ENCODE results near the gene POP7.

POP7 gene

GRCh38 chr7:100678291-100678984 lies 27.5 kb upstream of the POP7 start:
- no peak overlapping the region for H3K4me3 ChIP-seq (ENCODE audit: low read depth, low read length)

GRCh38 chr7:100679129-100679926 lies 26.6 kb upstream of the POP7 start:
- H3K4me3 ChIP-seq (ENCODE audit: low read depth, low read length) = no peak overlapping the region

- H3K4me3 ChIP-seq (ENCODE audit: low read depth, low read length) = no peak overlapping the region
These were observed 25.9 kb upstream of the POP7 start for GRCh38 chr7:100679927-100680575.

GRCh38 chr7:100680576-100681271 lies 25.2 kb upstream of the POP7 start:
- no peak overlapping the region for H3K4me3 ChIP-seq (ENCODE audit: low read depth, low read length)

GRCh38 chr7:100681491-100682227 lies 24.3 kb upstream of the POP7 start:
- no peak overlapping the region for H3K4me3 ChIP-seq (ENCODE audit: low read depth, low read length)

- no peak overlapping the region for H3K4me3 ChIP-seq (ENCODE audit: low read depth, low read length)
These were observed 23.6 kb upstream of the POP7 start for GRCh38 chr7:100682228-100682741.

GRCh38 chr7:100682991-100683658 lies 22.8 kb upstream of the POP7 start:
- no peak overlapping the region for H3K4me3 ChIP-seq (ENCODE audit: low read depth, low read length)

GRCh38 chr7:100683659-100684533 lies 22.0 kb upstream of the POP7 start:
- H3K4me3 ChIP-seq (ENCODE audit: low read depth, low read length) = no peak overlapping the region

- H3K4me3 ChIP-seq (ENCODE audit: low read depth, low read length) = no peak overlapping the region
These were observed 21.3 kb upstream of the POP7 start for GRCh38 chr7:100684534-100685042.

GRCh38 chr7:100685049-100685605 lies 20.8 kb upstream of the POP7 start:
- no peak overlapping the region for H3K4me3 ChIP-seq (ENCODE audit: low read depth, low read length)

GRCh38 chr7:100685631-100686145 lies 20.2 kb upstream of the POP7 start:
- no peak overlapping the region for H3K4me3 ChIP-seq (ENCODE audit: low read depth, low read length)

- no peak overlapping the region for H3K4me3 ChIP-seq (ENCODE audit: low read depth, low read length)
These were observed 19.6 kb upstream of the POP7 start for GRCh38 chr7:100686201-100686821.

GRCh38 chr7:100686822-100687211 lies 19.1 kb upstream of the POP7 start:
- H3K4me3 ChIP-seq (ENCODE audit: low read depth, low read length) = no peak overlapping the region

GRCh38 chr7:100687261-100687660 lies 18.7 kb upstream of the POP7 start:
- H3K4me3 ChIP-seq (ENCODE audit: low read depth, low read length) = no peak overlapping the region

- no peak overlapping the region for H3K4me3 ChIP-seq (ENCODE audit: low read depth, low read length)
These were observed 18.1 kb upstream of the POP7 start for GRCh38 chr7:100687751-100688300.

- no peak overlapping the region for H3K4me3 ChIP-seq (ENCODE audit: low read depth, low read length)
These were observed 17.5 kb upstream of the POP7 start for GRCh38 chr7:100688326-100688860.

Measured in iPS-11a (cell line).